Kidney (tissue), 14 donors: Measurements from ENCODE around the gene ZNF511. TPM values are rescaled to one million over a fixed set of nuclear protein-coding genes. Genes with fewer than 3 reads are reported as not detected.

Experiments used
- DNase-seq, 5 donors: peaks; one replicate each; pipeline ENCODE4 v3.0.0-alpha.2; 2013 to 2020
- FAIRE-seq: peaks from 2 replicates; lab custom pipeline; 2012; peaks lifted over from hg19 to GRCh38; lab: Jason Lieb, UNC
- H3K27ac ChIP-seq, 2 donors: one replicate each; pipeline ENCODE4 v1.7.0; 2013; ENCODE audit warnings: low read depth in 2 of 2, low read length in 2 of 2, inconsistent platforms in 1 of 2
- H3K27me3 ChIP-seq: one replicate; pipeline ENCODE4 v1.7.1; 2013; ENCODE audit warnings: low read length, inconsistent platforms; ENCODE audit not compliant: control insufficient read depth, insufficient read depth
- H3K36me3 ChIP-seq, 3 donors: one replicate each; pipeline versions ENCODE4 v1.7.0 to v1.7.1; 2013; ENCODE audit warnings: low read length in 3 of 3, control low read depth in 1 of 3, inconsistent platforms in 1 of 3; ENCODE audit not compliant: insufficient read depth in 3 of 3, control insufficient read depth in 2 of 3
- H3K4me1 ChIP-seq, 3 donors: one replicate each; pipeline versions ENCODE4 v1.7.0 to v1.7.1; 2013; ENCODE audit warnings: low read length in 3 of 3, inconsistent platforms in 1 of 3, low read depth in 1 of 3; ENCODE audit not compliant: control insufficient read depth in 2 of 3, insufficient read depth in 2 of 3
- H3K4me3 ChIP-seq, 3 donors: one replicate each; pipeline versions ENCODE4 v1.7.0 to v1.8.1; 2013; ENCODE audit warnings: low read length in 3 of 3, control low read depth in 1 of 3, inconsistent platforms in 1 of 3
- H3K9ac ChIP-seq, 3 donors: one replicate each; pipeline versions ENCODE4 v1.7.0 to v1.7.1; 2013; ENCODE audit warnings: low read length in 3 of 3, control low read depth in 1 of 3, inconsistent platforms in 1 of 3
- H3K9me3 ChIP-seq, 3 donors: one replicate each; pipeline versions ENCODE4 v1.7.0 to v1.7.1; 2013; ENCODE audit warnings: low read length in 3 of 3, control low read depth in 1 of 3, inconsistent platforms in 1 of 3; ENCODE audit not compliant: control insufficient read depth in 2 of 3, insufficient read depth in 1 of 3
- intact Hi-C: fragments of 100-400 bp; cut with DNase I; formaldehyde crosslinking; loops from one replicate; pipeline ENCODE4 v1.11.1; 2022
- polyA plus RNA-seq: library from polyadenylated mRNA; stranded (reverse); fragments of 350-450 nt; fragmentation: Illumina TruSeq; extraction: RNeasy Lipid Tissue Mini Kit (QIAGEN cat#74804); gene quantifications from one replicate; pipeline ENCODE4 v1.2.3, GENCODE V29; 2014; ENCODE audit warnings: low read depth, low replicate concordance; ENCODE audit not compliant: insufficient read depth
- total RNA-seq: library from RNA; stranded (reverse); fragmentation: NEBNext Ultra II Directional; extraction: Animal tissue kit (Norgen Biotek cat#: 25700); gene quantifications from one replicate; pipeline ENCODE4 v1.2.1, GENCODE V29; 2021
- TF ChIP-seq, protein P1 (sequence below): IDR thresholded peaks from 3 replicates; pipeline ENCODE4 v1.5.1; 2012; ENCODE audit warnings: mild to moderate bottlenecking, moderate library complexity, borderline replicate concordance; ENCODE audit not compliant: insufficient read depth; ENCODE audit errors: extremely low read depth
- donor health status: control.
- donor health status: control.
- donor health status: control.
- donor health status: control.
- donor health status: control.
- donor health status: DM: yes; HTN: yes; CAD: no.
- donor health status: Normal renal cell carcinoma (clear cell type).

ZNF511 gene
- total and polyA plus RNA-seq, 2 donors from 2014 or later, result 35.6 to 50.7 TPM

DNA sequence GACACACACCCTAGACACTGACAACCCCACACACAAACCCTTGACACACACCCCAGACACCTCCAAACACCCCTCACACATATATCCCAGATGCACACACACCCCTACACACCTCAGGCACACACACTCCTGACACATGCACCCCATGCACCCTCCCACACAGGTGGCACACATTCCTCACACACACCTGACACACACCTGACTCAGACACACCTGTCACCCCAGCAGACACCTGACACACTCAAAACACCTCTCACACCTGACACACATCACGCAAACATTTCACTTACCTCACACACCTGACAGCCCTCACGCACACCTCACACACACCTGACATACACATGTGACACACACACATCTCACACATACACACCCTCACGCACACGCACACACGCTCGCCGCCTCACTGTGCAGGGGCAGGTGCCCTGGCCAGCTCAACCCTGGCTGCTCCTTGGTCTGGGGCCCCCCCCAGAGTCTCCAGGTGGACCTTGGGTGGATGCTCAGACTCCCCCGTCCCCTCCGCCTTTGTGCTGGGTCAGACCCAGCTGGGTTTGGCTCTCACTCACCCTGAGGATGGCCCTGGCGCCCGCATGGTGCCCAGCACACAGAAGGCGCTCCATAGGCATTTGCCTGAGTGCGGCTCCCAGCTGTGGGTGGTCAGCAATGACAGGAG is 31.1 kb downstream of the ZNF511 start:
- peaks cover 17% of the 10 kb centered on the region for H3K27me3 ChIP-seq

GRCh38 chr10:133341983-133342382 is 33.3 kb downstream of the ZNF511 start:
- Histone ChIP-seq H3K4me3 (no peak overlapping the region), H3K27ac (no peak overlapping the region), H3K4me1 (no peaks in the 10 kb centered on the region), H3K9me3 (no peaks in the 10 kb centered on the region), H3K27me3 (peaks cover 8% of the 10 kb centered on the region), H3K9ac (no peak overlapping the region), H3K36me3 (no peaks in the 10 kb centered on the region)
- intact Hi-C loops, result no loop called here
- no peak for FAIRE-seq
- TF ChIP-seq, protein P1, sequence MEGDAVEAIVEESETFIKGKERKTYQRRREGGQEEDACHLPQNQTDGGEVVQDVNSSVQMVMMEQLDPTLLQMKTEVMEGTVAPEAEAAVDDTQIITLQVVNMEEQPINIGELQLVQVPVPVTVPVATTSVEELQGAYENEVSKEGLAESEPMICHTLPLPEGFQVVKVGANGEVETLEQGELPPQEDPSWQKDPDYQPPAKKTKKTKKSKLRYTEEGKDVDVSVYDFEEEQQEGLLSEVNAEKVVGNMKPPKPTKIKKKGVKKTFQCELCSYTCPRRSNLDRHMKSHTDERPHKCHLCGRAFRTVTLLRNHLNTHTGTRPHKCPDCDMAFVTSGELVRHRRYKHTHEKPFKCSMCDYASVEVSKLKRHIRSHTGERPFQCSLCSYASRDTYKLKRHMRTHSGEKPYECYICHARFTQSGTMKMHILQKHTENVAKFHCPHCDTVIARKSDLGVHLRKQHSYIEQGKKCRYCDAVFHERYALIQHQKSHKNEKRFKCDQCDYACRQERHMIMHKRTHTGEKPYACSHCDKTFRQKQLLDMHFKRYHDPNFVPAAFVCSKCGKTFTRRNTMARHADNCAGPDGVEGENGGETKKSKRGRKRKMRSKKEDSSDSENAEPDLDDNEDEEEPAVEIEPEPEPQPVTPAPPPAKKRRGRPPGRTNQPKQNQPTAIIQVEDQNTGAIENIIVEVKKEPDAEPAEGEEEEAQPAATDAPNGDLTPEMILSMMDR, result no peak
- DNase-seq, result no peak

More for the DNA sequence above, 31.1 kb downstream of the ZNF511 start:
- FAIRE-seq (no peak), DNase-seq (no peak)
- no peaks in the 10 kb centered on the region for H3K36me3 ChIP-seq
- H3K4me3 ChIP-seq, result no peak overlapping the region
- H3K9ac ChIP-seq, result no peak overlapping the region
- intact Hi-C loops, result no loop called here
- TF ChIP-seq, protein P1, result no peak
- no peaks in the 10 kb centered on the region for H3K9me3 ChIP-seq
- no peak overlapping the region for H3K27ac ChIP-seq
- H3K4me1 ChIP-seq, result peaks cover 0 to 4% (median 0%) of the 10 kb centered on the region in 3 donors

DNA sequence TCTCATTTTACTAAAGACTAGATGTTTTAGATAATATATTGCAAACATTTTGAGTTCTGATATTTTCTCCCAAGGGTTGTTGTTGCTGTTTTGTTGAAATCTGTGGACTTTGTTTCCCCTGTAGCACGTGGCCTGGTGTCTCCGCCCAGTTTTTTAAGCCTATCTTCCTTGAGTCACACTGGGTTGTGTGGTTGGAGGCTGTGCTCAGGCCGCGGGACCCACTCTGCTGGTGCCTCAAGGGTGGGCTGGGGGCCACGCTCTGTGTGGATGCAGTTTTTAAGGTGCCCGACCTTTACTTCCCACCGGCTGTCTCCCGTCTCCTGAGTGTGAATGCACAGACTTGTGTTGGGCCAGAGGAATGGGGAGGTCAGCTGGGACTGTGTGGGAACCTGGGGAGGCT is 34.2 kb downstream of the ZNF511 start:
- Histone ChIP-seq H3K27ac (no peak overlapping the region), H3K9me3 (no peaks in the 10 kb centered on the region), H3K27me3 (no peaks in the 10 kb centered on the region), H3K4me3 (no peak overlapping the region), H3K9ac (no peak overlapping the region), H3K4me1 (no peaks in the 10 kb centered on the region), H3K36me3 (no peaks in the 10 kb centered on the region)
- TF ChIP-seq, protein P1, result no peak
- FAIRE-seq (no peak), DNase-seq (no peak)
- intact Hi-C loops, result no loop called here

DNA sequence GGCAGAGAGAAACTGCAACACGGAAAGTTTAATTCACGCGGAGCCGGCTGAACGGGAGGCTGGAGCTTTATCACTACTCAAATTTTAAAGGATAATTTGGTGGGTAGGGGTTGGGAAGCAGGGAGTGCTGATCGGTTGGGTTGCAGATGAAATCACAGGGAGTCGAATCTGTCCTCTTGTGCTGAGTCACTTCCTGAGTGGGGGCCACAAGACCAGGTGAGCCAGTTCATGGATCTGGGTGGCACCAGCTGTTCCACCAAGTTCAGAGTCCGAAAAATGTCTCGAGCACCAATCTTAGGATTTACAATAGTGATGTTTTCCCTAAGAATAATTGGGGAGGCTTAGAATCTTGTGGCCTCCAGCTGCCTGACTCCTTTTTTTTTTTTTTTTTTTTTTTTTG is 34.8 kb downstream of the ZNF511 start:
- H3K27me3 ChIP-seq, result no peaks in the 10 kb centered on the region
- H3K4me1 ChIP-seq, result no peaks in the 10 kb centered on the region
- H3K9me3 ChIP-seq, result no peaks in the 10 kb centered on the region
- H3K4me3 ChIP-seq, result no peak overlapping the region
- TF ChIP-seq, protein P1, result no peak
- no peak overlapping the region for H3K27ac ChIP-seq
- H3K36me3 ChIP-seq, result no peaks in the 10 kb centered on the region
- intact Hi-C loops, result no loop called here
- no peak for FAIRE-seq
- no peak overlapping the region for H3K9ac ChIP-seq
- DNase-seq, result no peak
